ENCODE data around the gene SRRM3.
"Not testable (repeated sequence)": the region's sequence is repeated elsewhere in the genome, so short reads cannot be mapped to it uniquely, and the experiment has no call there.

- TF ChIP-seq CTCF, POLR2A (IDR thresholded peaks at IDR 0.05): not testable (repeated sequence)
These were observed 107.8 kb downstream of the SRRM3 start for GRCh38 chr7:76309341-76310101.

Measured in esophagus squamous epithelium (tissue), 4 donors.